Spleen (tissue), 7 donors: ENCODE results near the gene PNLDC1.

ENCODE experiments used
- CTCF ChIP-seq, 11 experiments: fragments of 200-600 bp in 7 of 11; fragments of 450-650 bp in 4 of 11; sonication (generic) in 4 of 11; IDR thresholded peaks in 8 of 11; conservative IDR thresholded peaks in 3 of 11; 1 replicate in 7 of 11; 2 replicates in 4 of 11; pipeline versions ENCODE4 v1.4.0 to v1.8.0; 2016 to 2021; ENCODE audit warnings: antibody characterized with exemption in 11 of 11, inconsistent platforms in 4 of 11, mild to moderate bottlenecking in 1 of 11
- POLR2A ChIP-seq, 3 donors: fragments of 450-650 bp; IDR thresholded peaks; one replicate each; pipeline ENCODE4 v1.5.1; 2017; ENCODE audit warnings: antibody characterized with exemption in 3 of 3, mild to moderate bottlenecking in 1 of 3
- donor health status: DM: no; HTN: no; CAD: no; lungs with moderate emphysema.
- donor health status: DM: no; HTN: no; CAD: no.
- donor health status: DM: no; HTN: no; CAD: no.

GRCh38 chr6:159858259-159858658 lies 58.2 kb downstream of the PNLDC1 start:
- TF ChIP-seq POLR2A (IDR thresholded peaks at IDR 0.05) (no peak), CTCF (IDR thresholded peaks at IDR 0.05 in 8 of 11, conservative IDR thresholded peaks at IDR 0.05 in 3 of 11) (no peak)
